Muscle layer of duodenum (tissue), 2 donors: Measurements from ENCODE around the gene TBCD.
"Not testable (repeated sequence)": the region's sequence is repeated elsewhere in the genome, so short reads cannot be mapped to it uniquely, and the experiment has no call there.

ENCODE experiments used
- H3K27ac ChIP-seq: one replicate; pipeline ENCODE4 v1.7.0; 2013; ENCODE audit warnings: mild to moderate bottlenecking, low read length
- H3K27me3 ChIP-seq: one replicate; pipeline ENCODE4 v1.7.0; 2013; ENCODE audit warnings: low read depth, mild to moderate bottlenecking, control low read depth, low read length
- H3K36me3 ChIP-seq, 2 donors: one replicate each; pipeline ENCODE4 v1.7.0; 2013; ENCODE audit warnings: low read length in 2 of 2, control low read depth in 1 of 2, mild to moderate bottlenecking in 1 of 2; ENCODE audit not compliant: insufficient read depth in 2 of 2, control insufficient read depth in 1 of 2
- H3K4me1 ChIP-seq, 2 donors: one replicate each; pipeline ENCODE4 v1.7.0; 2013; ENCODE audit warnings: low read length in 2 of 2, mild to moderate bottlenecking in 2 of 2, control low read depth in 1 of 2, moderate library complexity in 1 of 2; ENCODE audit not compliant: insufficient read depth in 2 of 2, control insufficient read depth in 1 of 2
- H3K4me3 ChIP-seq, 2 donors: one replicate each; pipeline ENCODE4 v1.7.0; 2013; ENCODE audit warnings: low read length in 2 of 2, low read depth in 1 of 2, mild to moderate bottlenecking in 1 of 2
- H3K9me3 ChIP-seq, 2 donors: one replicate each; pipeline ENCODE4 v1.7.0; 2013; ENCODE audit warnings: low read length in 2 of 2, control low read depth in 1 of 2, mild to moderate bottlenecking in 1 of 2; ENCODE audit not compliant: control insufficient read depth in 1 of 2
- donor health status: healthy.

TBCD gene

GRCh38 chr17:82734987-82735866, 16.6 kb upstream of the TBCD start, which contains the start of gene FN3K:
Gene FN3K (plus strand): TSS chr17:82735615. CDS start chr17:82735637, 22 bp downstream.
- H3K27ac ChIP-seq = no peak within 1 kb of the TSS
- H3K4me3 ChIP-seq = peak within 1 kb of the TSS; percentile 55 to 85
- H3K4me1 ChIP-seq = peaks cover 0 to 19% of the 10 kb centered on the region in 2 donors
- H3K27me3 ChIP-seq = no peaks in the 10 kb centered on the region
- peaks cover 0 to 31% of the 10 kb centered on the region in 2 donors for H3K36me3 ChIP-seq
- no peaks in the 10 kb centered on the region for H3K9me3 ChIP-seq

GRCh38 chr17:82736511-82737185, 15.2 kb upstream of the TBCD start:
- Histone ChIP-seq H3K27me3 (no peaks in the 10 kb centered on the region), H3K27ac (no peak overlapping the region), H3K9me3 (peaks cover 0 to 2% of the 10 kb centered on the region in 2 donors), H3K4me1 (peaks cover 0 to 19% of the 10 kb centered on the region in 2 donors), H3K36me3 (peaks cover 10 to 46% of the 10 kb centered on the region in 2 donors), H3K4me3 (peak overlapping the region in 1 of 2 donors; percentile 85)

- Histone ChIP-seq H3K27ac (no peak overlapping the region), H3K36me3 (peaks cover 16 to 45% of the 10 kb centered on the region in 2 donors), H3K4me1 (peaks cover 0 to 19% of the 10 kb centered on the region in 2 donors), H3K27me3 (no peaks in the 10 kb centered on the region), H3K9me3 (peaks cover 0 to 2% of the 10 kb centered on the region in 2 donors), H3K4me3 (no peak overlapping the region)
Measured at GRCh38 chr17:82737967-82738877, 13.6 kb upstream of the TBCD start.

GRCh38 chr17:82740906-82741759, 10.7 kb upstream of the TBCD start:
- H3K27me3 ChIP-seq = no peaks in the 10 kb centered on the region
- H3K4me3 ChIP-seq = peak overlapping the region in 1 of 2 donors; percentile 7
- H3K36me3 ChIP-seq = peaks cover 16 to 54% of the 10 kb centered on the region in 2 donors
- H3K27ac ChIP-seq = no peak overlapping the region
- peaks cover 0 to 10% of the 10 kb centered on the region in 2 donors for H3K4me1 ChIP-seq
- peaks cover 0 to 2% of the 10 kb centered on the region in 2 donors for H3K9me3 ChIP-seq

GRCh38 chr17:82743344-82744219, 8.3 kb upstream of the TBCD start:
- Histone ChIP-seq H3K27me3 (no peaks in the 10 kb centered on the region), H3K27ac (no peak overlapping the region), H3K4me1 (no peaks in the 10 kb centered on the region), H3K4me3 (no peak overlapping the region), H3K9me3 (peaks cover 0 to 4% of the 10 kb centered on the region in 2 donors), H3K36me3 (peaks cover 16 to 46% of the 10 kb centered on the region in 2 donors)

- not testable (repeated sequence) for H3K27me3 ChIP-seq, H3K4me3 ChIP-seq, H3K9me3 ChIP-seq, H3K4me1 ChIP-seq, H3K27ac ChIP-seq
- H3K36me3 ChIP-seq = peaks cover 16 to 44% of the 10 kb centered on the region in 2 donors
Measured at GRCh38 chr17:82744736-82745135, 7.1 kb upstream of the TBCD start.

- H3K4me3 ChIP-seq = no peak overlapping the region
- no peaks in the 10 kb centered on the region for H3K27me3 ChIP-seq
- H3K36me3 ChIP-seq = peaks cover 16 to 36% of the 10 kb centered on the region in 2 donors
- H3K9me3 ChIP-seq = peaks cover 0 to 4% of the 10 kb centered on the region in 2 donors
- H3K4me1 ChIP-seq = no peaks in the 10 kb centered on the region
- H3K27ac ChIP-seq = no peak overlapping the region
Measured at GRCh38 chr17:82745524-82745923, 6.3 kb upstream of the TBCD start.

- peaks cover 0 to 2% of the 10 kb centered on the region in 2 donors for H3K9me3 ChIP-seq
Measured at GRCh38 chr17:82748756-82749155, 3.1 kb upstream of the TBCD start.

GRCh38 chr17:82750241-82750908, 1.5 kb upstream of the TBCD start:
- no peaks in the 10 kb centered on the region for H3K36me3 ChIP-seq
- H3K4me3 ChIP-seq = no peak overlapping the region
- no peak overlapping the region for H3K27ac ChIP-seq
- H3K9me3 ChIP-seq = peaks cover 0 to 2% of the 10 kb centered on the region in 2 donors
- H3K27me3 ChIP-seq = no peaks in the 10 kb centered on the region
- H3K4me1 ChIP-seq = peaks cover 5 to 14% of the 10 kb centered on the region in 2 donors

More at GRCh38 chr17:82748756-82749155, 3.1 kb upstream of the TBCD start:
- no peak overlapping the region for H3K27ac ChIP-seq
- peaks cover 0 to 6% of the 10 kb centered on the region in 2 donors for H3K36me3 ChIP-seq
- H3K4me3 ChIP-seq = no peak overlapping the region
- peaks cover 5 to 14% of the 10 kb centered on the region in 2 donors for H3K4me1 ChIP-seq
- H3K27me3 ChIP-seq = no peaks in the 10 kb centered on the region
